Left ventricle myocardium inferior (tissue), 1 donor: ENCODE measurements around the gene CECR2. TPM values are rescaled to one million over a fixed set of nuclear protein-coding genes. Genes with fewer than 3 reads are reported as not detected.

Experiments
- DNase-seq: peaks from one replicate; pipeline ENCODE4 v3.0.0-alpha.2; 2020
- H3K27ac ChIP-seq: fragments of 200-600 bp; replicated peaks from 2 replicates; pipeline ENCODE4 v1.8.0; 2021
- H3K27me3 ChIP-seq: fragments of 200-600 bp; 2 replicates; pipeline ENCODE4 v1.8.0; 2021; ENCODE audit warnings: low read depth
- H3K36me3 ChIP-seq: fragments of 200-600 bp; 2 replicates; pipeline ENCODE4 v1.8.0; 2021
- H3K4me1 ChIP-seq: fragments of 200-600 bp; 2 replicates; pipeline ENCODE4 v1.8.0; 2021
- H3K4me3 ChIP-seq: fragments of 200-600 bp; 2 replicates; pipeline ENCODE4 v1.8.0; 2021; ENCODE audit warnings: mild to moderate bottlenecking, moderate library complexity
- H3K9me3 ChIP-seq: fragments of 200-600 bp; replicated peaks from 2 replicates; pipeline ENCODE4 v1.8.0; 2021
- CTCF ChIP-seq: fragments of 200-600 bp; IDR thresholded peaks from 2 replicates; pipeline ENCODE4 v1.8.0; 2021; ENCODE audit warnings: antibody characterized with exemption, mild to moderate bottlenecking, borderline replicate concordance
- intact Hi-C: fragments of 100-400 bp; cut with micrococcal nuclease; formaldehyde crosslinking; loops from one replicate; pipeline ENCODE4 v1.11.0; 2022
- total RNA-seq: library from RNA; stranded (reverse); fragmentation: NEBNext Ultra II Directional; extraction: Animal tissue kit (Norgen Biotek cat#: 25700); gene quantifications from one replicate; pipeline ENCODE4 v1.2.1, GENCODE V29; 2021
- donor health status: DM: no; HTN: yes; CAD: no; lungs with severe emphysema.

The CECR2 gene
- total RNA-seq, 1 donor from 2014 or later: 3.1 TPM

DNA sequence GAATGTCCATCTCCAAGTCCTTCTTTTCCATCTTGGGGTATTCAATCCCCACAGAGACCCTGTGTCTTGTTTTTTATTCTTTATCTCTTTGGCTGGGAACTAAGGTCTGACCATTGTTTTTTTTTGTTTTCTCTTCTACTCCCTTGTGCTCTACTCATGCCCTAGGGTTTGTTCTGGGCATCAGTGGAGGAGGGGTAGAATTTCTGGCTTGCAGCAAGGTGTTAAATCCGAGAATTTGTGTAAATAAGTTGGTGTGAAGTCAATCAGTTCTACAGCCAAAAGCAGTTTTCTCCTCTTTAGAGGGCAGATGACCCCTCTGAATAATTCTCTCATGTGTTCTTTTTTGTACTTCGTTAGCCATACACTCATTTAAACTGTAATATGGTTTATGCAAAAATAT is 10.7 kb downstream of the CECR2 start:
- Histone ChIP-seq H3K9me3 (peaks cover 12% of the 10 kb centered on the region), H3K27me3 (no peaks in the 10 kb centered on the region), H3K27ac (peak overlapping the region; percentile 80), H3K4me1 (peaks cover 48% of the 10 kb centered on the region), H3K4me3 (no peak overlapping the region), H3K36me3 (no peaks in the 10 kb centered on the region)
- no peak for TF ChIP-seq CTCF
- DNase-seq: no peak
- intact Hi-C loops: no loop called here

DNA sequence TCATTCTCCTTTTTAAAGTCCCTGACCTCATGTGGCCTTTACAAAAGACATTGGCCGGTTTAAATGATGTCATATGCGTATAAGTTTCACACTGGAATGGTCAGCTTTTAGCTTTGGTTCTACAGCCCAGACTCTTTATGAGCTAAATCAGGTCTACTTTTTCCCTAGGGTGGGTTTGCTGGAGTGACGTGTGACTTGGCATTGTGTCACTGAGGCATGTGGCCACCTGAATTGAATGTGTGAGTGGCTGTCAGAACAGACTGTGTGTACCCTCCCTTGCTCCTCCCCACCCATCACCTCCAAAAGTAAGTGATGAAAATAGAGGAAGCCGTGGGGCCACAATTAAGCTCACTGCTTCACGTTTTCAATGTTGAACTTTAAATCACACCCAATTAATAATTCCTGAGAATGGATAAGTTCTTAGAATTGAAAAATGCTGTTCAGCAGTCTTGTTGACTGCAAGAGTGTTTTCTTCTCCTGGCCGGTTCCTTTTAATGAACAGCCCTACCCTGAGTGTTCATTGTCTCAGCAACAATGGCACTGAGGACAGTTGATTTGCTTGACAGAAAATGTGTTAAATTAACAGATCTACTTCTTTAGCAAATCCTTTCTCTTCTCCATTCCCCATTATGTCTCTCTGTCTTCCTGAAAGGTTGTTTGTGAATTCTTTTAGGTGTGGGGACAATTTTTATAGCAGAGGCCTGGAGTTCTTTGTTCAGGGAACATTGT is 11.3 kb downstream of the CECR2 start:
- Histone ChIP-seq H3K27ac (peak overlapping the region; percentile 80), H3K36me3 (no peaks in the 10 kb centered on the region), H3K4me1 (peaks cover 48% of the 10 kb centered on the region), H3K9me3 (peaks cover 14% of the 10 kb centered on the region), H3K27me3 (no peaks in the 10 kb centered on the region), H3K4me3 (no peak overlapping the region)
- DNase-seq: peak; percentile 42
- no peak for TF ChIP-seq CTCF
- intact Hi-C loops: no loop called here

DNA sequence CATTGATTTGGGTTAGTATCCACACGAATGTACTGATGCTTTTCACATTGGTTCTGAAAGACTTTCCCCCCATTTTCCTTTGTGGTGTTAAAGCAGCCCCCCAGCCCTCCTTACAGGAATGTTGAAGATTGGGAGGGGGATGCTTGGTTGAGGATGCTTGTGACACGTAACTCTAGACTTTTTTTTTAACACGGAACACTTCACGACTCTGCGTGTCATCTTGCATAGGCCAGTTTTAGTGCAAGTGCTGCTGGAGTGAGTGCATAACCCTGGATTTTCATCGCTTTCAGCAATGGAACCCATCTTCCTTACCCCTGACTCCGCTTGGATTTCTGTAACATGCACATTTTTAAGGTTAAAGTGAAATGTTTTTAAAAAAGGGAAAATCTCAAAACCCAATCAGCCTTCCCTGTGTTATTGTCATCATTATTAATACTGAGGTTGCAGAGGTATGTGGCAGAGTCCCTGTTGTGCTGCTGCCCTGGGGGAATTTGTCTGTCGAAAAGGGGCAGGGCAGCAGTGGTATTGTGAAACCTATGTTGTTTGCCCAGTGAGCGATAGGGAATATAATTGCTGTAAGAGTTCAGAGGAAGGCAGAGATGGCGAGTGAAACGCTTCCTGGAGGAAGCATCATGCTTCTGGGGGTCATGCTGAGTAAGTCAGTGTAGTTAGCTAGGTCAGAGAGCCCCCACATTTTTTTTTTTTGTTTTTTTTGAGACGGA is 12.1 kb downstream of the CECR2 start:
- intact Hi-C loops: no loop called here
- Histone ChIP-seq H3K9me3 (peaks cover 14% of the 10 kb centered on the region), H3K27ac (peak overlapping the region; percentile 80), H3K27me3 (no peaks in the 10 kb centered on the region), H3K36me3 (no peaks in the 10 kb centered on the region), H3K4me3 (no peak overlapping the region), H3K4me1 (peaks cover 39% of the 10 kb centered on the region)
- no peak for DNase-seq
- TF ChIP-seq CTCF: no peak

GRCh38 chr22:17384612-17385330 is 15.5 kb downstream of the CECR2 start:
- Histone ChIP-seq H3K4me1 (peaks cover 25% of the 10 kb centered on the region), H3K27ac (no peak overlapping the region), H3K4me3 (no peak overlapping the region), H3K9me3 (peaks cover 14% of the 10 kb centered on the region), H3K36me3 (no peaks in the 10 kb centered on the region), H3K27me3 (no peaks in the 10 kb centered on the region)
- no peak for DNase-seq
- intact Hi-C loops: no loop called here
- no peak for TF ChIP-seq CTCF

- H3K9me3 ChIP-seq: peaks cover 14% of the 10 kb centered on the region
- peaks cover 12% of the 10 kb centered on the region for H3K4me1 ChIP-seq
- no peak overlapping the region for H3K4me3 ChIP-seq
- H3K27ac ChIP-seq: no peak overlapping the region
- H3K27me3 ChIP-seq: no peaks in the 10 kb centered on the region
- DNase-seq: no peak
- TF ChIP-seq CTCF: no peak
- no peaks in the 10 kb centered on the region for H3K36me3 ChIP-seq
- intact Hi-C loops: no loop called here
Observed at GRCh38 chr22:17387356-17387755, 18.1 kb downstream of the CECR2 start.
